Esophagus muscularis mucosa (tissue), 4 donors: ENCODE data around the gene TMA7B.

Source experiments
- EP300 ChIP-seq: sonication (generic); formaldehyde crosslinking; IDR thresholded peaks from one replicate; pipeline ENCODE4 v1.6.1; 2017; ENCODE audit warnings: antibody characterized with exemption
- POLR2A ChIP-seq: fragments of 450-650 bp; IDR thresholded peaks from one replicate; pipeline ENCODE4 v1.6.1; 2017; ENCODE audit warnings: antibody characterized with exemption, moderate library complexity, mild to moderate bottlenecking, low read depth
- POLR2AphosphoS5 ChIP-seq, 2 donors: sonication (generic); formaldehyde crosslinking; IDR thresholded peaks; one replicate each; pipeline ENCODE4 v1.6.1; 2017; ENCODE audit warnings: antibody characterized with exemption in 2 of 2
- TF ChIP-seq, protein P1 (sequence below), 3 experiments: fragments of 200-600 bp in 2 of 3; fragments of 450-650 bp in 1 of 3; sonication (generic) in 2 of 3; IDR thresholded peaks; one replicate each; pipeline ENCODE4 v1.5.1; 2017 to 2019; ENCODE audit warnings: antibody characterized with exemption in 3 of 3, mild to moderate bottlenecking in 2 of 3, moderate library complexity in 1 of 3

DNA sequence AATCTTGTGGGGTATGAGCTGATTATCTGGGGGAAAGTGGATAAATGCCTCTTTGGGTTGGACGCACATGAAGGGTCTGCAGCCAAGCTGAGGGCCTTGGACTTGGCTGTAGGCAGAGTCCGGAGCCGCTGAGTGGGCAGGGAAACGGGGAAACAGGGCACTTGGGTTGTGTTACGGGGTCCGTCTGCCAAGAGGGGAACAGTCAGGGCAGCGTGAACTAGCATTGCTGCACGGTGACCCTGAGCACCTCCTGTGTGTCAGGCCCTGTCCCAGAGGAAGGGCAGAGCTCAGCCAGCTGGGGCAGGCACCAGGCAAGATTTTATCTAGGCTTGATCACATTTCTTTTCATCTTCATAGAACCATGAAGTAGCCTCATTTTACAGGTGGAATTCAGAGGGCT is 46.4 kb downstream of the TMA7B start:
- TF ChIP-seq POLR2AphosphoS5 (IDR thresholded peaks at IDR 0.05) (no peak), POLR2A (no peak), EP300 (no peak)
- TF ChIP-seq, protein P1, sequence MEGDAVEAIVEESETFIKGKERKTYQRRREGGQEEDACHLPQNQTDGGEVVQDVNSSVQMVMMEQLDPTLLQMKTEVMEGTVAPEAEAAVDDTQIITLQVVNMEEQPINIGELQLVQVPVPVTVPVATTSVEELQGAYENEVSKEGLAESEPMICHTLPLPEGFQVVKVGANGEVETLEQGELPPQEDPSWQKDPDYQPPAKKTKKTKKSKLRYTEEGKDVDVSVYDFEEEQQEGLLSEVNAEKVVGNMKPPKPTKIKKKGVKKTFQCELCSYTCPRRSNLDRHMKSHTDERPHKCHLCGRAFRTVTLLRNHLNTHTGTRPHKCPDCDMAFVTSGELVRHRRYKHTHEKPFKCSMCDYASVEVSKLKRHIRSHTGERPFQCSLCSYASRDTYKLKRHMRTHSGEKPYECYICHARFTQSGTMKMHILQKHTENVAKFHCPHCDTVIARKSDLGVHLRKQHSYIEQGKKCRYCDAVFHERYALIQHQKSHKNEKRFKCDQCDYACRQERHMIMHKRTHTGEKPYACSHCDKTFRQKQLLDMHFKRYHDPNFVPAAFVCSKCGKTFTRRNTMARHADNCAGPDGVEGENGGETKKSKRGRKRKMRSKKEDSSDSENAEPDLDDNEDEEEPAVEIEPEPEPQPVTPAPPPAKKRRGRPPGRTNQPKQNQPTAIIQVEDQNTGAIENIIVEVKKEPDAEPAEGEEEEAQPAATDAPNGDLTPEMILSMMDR (IDR thresholded peaks at IDR 0.05), result no peak
